ENCODE measurements around the gene TXK.

Gene TXK

DNA sequence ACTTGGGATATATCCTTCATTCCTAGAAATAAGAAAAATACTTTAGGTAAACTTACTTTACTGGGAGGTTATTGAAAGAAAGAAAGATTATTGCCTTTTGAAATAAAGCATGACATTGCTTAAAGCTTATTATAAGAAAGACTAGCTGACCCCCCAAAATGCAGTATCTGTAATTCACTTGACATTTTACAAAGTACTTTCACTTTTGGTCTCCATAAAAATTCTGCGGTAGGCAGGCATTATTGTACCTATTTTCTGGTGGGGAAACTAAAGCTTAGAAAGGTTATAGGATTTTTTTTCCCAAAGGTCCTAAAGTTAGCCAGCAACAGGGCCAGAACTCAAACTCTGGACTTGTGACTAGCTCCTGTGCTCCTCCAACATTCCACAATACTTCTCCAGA, 29.7 kb upstream of the TXK start:
- H3K27me3 ChIP-seq (ENCODE audit: control insufficient read depth in 1 of 2, insufficient read depth in 2 of 2, low read length in 2 of 2), result no peaks in the 10 kb centered on the region
- H3K9me3 ChIP-seq (ENCODE audit: control insufficient read depth in 1 of 2, low read length in 2 of 2), result no peaks in the 10 kb centered on the region
- no peak overlapping the region for H3K27ac ChIP-seq (ENCODE audit: low read depth, low read length)
- no peak overlapping the region for H3K9ac ChIP-seq (ENCODE audit: low read depth in 1 of 2, low read length in 2 of 2)
- peaks cover 4 to 16% of the 10 kb centered on the region in 2 donors for H3K36me3 ChIP-seq (ENCODE audit: control insufficient read depth in 1 of 2, insufficient read depth in 2 of 2, low read length in 2 of 2)
- H3K4me1 ChIP-seq (ENCODE audit: control insufficient read depth in 1 of 2, insufficient read depth in 2 of 2, low read length in 2 of 2), result no peaks in the 10 kb centered on the region
- no peak overlapping the region for H3K4me3 ChIP-seq (ENCODE audit: low read depth in 1 of 2, low read length in 2 of 2)

DNA sequence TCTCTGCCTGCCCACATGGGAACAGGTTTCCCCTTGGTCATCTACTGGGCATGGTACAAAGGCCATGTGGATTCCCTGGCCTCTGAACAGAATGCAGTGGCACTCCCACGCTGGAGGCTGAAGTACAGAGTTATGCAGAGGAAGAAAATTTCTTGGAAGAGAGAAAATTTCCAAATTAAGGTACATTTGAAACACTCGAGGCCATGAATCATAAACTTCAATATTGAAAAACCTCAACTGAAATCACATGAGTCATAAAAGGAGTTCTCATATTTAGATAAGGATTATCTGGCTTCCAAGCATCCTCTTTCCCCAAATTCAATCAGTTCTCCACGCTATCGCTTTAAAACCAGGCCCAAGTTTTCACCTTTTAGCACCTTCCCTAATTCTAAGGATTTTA, 28.1 kb upstream of the TXK start:
- Histone ChIP-seq H3K4me1 (ENCODE audit: control insufficient read depth in 1 of 2, insufficient read depth in 2 of 2, low read length in 2 of 2) (no peaks in the 10 kb centered on the region), H3K9me3 (ENCODE audit: control insufficient read depth in 1 of 2, low read length in 2 of 2) (no peaks in the 10 kb centered on the region), H3K9ac (ENCODE audit: low read depth in 1 of 2, low read length in 2 of 2) (no peak overlapping the region), H3K27me3 (ENCODE audit: control insufficient read depth in 1 of 2, insufficient read depth in 2 of 2, low read length in 2 of 2) (no peaks in the 10 kb centered on the region), H3K27ac (ENCODE audit: low read depth, low read length) (no peak overlapping the region), H3K36me3 (ENCODE audit: control insufficient read depth in 1 of 2, insufficient read depth in 2 of 2, low read length in 2 of 2) (peaks cover 0 to 13% of the 10 kb centered on the region in 2 donors), H3K4me3 (ENCODE audit: low read depth in 1 of 2, low read length in 2 of 2) (no peak overlapping the region)

DNA sequence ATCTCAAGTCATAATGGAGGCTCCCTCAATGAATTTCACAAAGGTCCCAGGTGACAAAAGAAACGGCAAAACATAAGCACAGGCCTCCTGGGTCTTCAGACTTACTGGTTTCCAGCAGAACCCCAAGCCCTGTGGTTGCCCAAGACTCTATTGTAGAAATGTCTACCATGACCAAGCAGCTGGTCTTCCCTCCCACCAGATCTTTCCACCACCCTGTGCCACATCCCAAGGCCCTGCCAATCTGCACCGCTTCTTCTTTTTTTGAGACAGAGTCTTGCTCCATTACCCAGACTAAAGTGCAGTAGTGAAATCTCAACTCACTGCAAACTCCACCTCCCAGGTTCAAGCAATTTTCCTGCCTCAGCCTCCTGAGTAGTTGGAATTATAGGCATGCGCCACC, 23.2 kb upstream of the TXK start:
- H3K4me1 ChIP-seq (ENCODE audit: control insufficient read depth in 1 of 2, insufficient read depth in 2 of 2, low read length in 2 of 2), result no peaks in the 10 kb centered on the region
- H3K36me3 ChIP-seq (ENCODE audit: control insufficient read depth in 1 of 2, insufficient read depth in 2 of 2, low read length in 2 of 2), result peaks cover 17 to 28% of the 10 kb centered on the region in 2 donors
- H3K27me3 ChIP-seq (ENCODE audit: control insufficient read depth in 1 of 2, insufficient read depth in 2 of 2, low read length in 2 of 2), result no peaks in the 10 kb centered on the region
- peaks cover 9 to 27% of the 10 kb centered on the region in 2 donors for H3K9me3 ChIP-seq (ENCODE audit: control insufficient read depth in 1 of 2, low read length in 2 of 2)
- H3K4me3 ChIP-seq (ENCODE audit: low read depth in 1 of 2, low read length in 2 of 2), result no peak overlapping the region
- H3K27ac ChIP-seq (ENCODE audit: low read depth, low read length), result no peak overlapping the region
- H3K9ac ChIP-seq (ENCODE audit: low read depth in 1 of 2, low read length in 2 of 2), result no peak overlapping the region

DNA sequence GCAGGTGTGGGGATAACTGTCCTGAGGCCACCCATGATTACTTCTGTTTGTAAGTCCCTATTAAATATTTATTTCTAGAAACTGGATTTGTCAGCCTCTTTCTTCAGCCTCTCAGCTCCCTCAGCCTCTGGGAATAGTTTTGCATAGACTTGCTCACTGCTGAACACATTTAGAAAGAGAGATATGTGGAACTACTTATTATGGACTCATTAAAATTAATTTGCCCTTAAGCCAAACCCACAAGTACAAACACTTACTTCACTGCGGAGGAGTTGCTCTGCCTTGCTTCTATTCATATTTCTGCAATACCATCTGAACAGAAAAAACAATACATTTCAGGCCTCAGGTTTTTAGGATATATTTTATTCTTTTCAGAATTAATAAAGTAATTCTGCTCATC, 22.4 kb upstream of the TXK start:
- Histone ChIP-seq H3K4me3 (ENCODE audit: low read depth in 1 of 2, low read length in 2 of 2) (no peak overlapping the region), H3K9me3 (ENCODE audit: control insufficient read depth in 1 of 2, low read length in 2 of 2) (peaks cover 9 to 27% of the 10 kb centered on the region in 2 donors), H3K36me3 (ENCODE audit: control insufficient read depth in 1 of 2, insufficient read depth in 2 of 2, low read length in 2 of 2) (peaks cover 17 to 28% of the 10 kb centered on the region in 2 donors), H3K9ac (ENCODE audit: low read depth in 1 of 2, low read length in 2 of 2) (no peak overlapping the region), H3K27me3 (ENCODE audit: control insufficient read depth in 1 of 2, insufficient read depth in 2 of 2, low read length in 2 of 2) (no peaks in the 10 kb centered on the region), H3K27ac (ENCODE audit: low read depth, low read length) (no peak overlapping the region), H3K4me1 (ENCODE audit: control insufficient read depth in 1 of 2, insufficient read depth in 2 of 2, low read length in 2 of 2) (no peaks in the 10 kb centered on the region)

DNA sequence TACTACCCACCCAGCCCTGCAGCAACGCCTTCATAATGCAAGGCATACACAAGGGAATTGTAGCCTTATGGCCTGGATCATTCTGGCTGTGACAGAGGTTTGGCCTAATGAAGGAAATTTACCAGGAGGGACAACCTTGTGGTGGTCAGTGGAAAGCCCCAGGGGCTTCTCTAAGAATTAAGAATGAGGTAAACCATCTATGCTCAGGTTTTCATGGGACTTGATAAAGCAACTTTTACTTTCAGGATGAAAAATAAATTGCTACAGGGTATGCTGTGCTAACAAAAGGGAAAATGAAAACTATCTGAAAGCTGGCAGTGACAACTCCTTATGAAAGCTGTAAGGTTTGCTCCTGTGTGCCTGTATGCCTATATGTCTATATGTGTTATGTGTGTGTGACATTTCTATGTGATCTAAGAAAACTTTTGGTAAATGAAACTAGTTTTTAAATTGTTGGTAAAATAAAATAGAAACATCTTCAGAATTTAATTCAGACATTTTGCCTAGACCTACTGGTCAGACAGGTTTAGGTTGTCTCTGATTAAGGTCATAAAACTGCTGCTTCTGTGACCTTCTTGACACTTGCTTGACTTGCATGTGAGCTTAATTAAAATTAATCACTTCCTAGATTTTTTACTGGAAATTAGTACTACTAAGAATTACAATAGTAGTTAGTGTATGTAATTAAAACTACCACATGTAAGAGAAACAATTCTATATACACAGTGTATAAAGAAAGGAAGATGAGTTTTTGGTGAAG, 19.9 kb upstream of the TXK start:
- no peaks in the 10 kb centered on the region for H3K4me1 ChIP-seq (ENCODE audit: control insufficient read depth in 1 of 2, insufficient read depth in 2 of 2, low read length in 2 of 2)
- peaks cover 22 to 28% of the 10 kb centered on the region in 2 donors for H3K36me3 ChIP-seq (ENCODE audit: control insufficient read depth in 1 of 2, insufficient read depth in 2 of 2, low read length in 2 of 2)
- H3K27me3 ChIP-seq (ENCODE audit: control insufficient read depth in 1 of 2, insufficient read depth in 2 of 2, low read length in 2 of 2), result no peaks in the 10 kb centered on the region
- no peak overlapping the region for H3K4me3 ChIP-seq (ENCODE audit: low read depth in 1 of 2, low read length in 2 of 2)
- peaks cover 9 to 27% of the 10 kb centered on the region in 2 donors for H3K9me3 ChIP-seq (ENCODE audit: control insufficient read depth in 1 of 2, low read length in 2 of 2)
- H3K9ac ChIP-seq (ENCODE audit: low read depth in 1 of 2, low read length in 2 of 2), result no peak overlapping the region
- no peak overlapping the region for H3K27ac ChIP-seq (ENCODE audit: low read depth, low read length)

DNA sequence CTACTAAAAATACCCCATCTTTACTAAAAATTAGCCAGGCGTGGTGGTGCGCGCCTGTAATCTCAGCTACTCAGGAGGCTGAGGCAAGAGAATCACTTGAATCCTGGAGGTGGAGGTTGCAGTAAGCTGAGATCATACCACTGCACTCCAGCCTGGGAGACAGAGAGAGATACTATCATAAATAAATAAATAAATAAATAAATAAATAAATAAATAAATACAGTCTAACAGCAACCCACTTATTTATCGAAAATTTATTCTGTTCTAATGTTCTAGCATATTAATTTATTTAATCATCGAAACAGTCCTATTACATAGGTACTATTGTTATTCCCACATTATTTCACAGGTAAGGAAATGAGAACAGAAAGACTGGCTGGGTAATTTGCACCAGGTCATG, 18.2 kb upstream of the TXK start:
- Histone ChIP-seq H3K36me3 (ENCODE audit: control insufficient read depth in 1 of 2, insufficient read depth in 2 of 2, low read length in 2 of 2) (peaks cover 24 to 28% of the 10 kb centered on the region in 2 donors), H3K27ac (ENCODE audit: low read depth, low read length) (no peak overlapping the region), H3K9ac (ENCODE audit: low read depth in 1 of 2, low read length in 2 of 2) (no peak overlapping the region), H3K9me3 (ENCODE audit: control insufficient read depth in 1 of 2, low read length in 2 of 2) (peaks cover 9 to 27% of the 10 kb centered on the region in 2 donors), H3K27me3 (ENCODE audit: control insufficient read depth in 1 of 2, insufficient read depth in 2 of 2, low read length in 2 of 2) (no peaks in the 10 kb centered on the region), H3K4me3 (ENCODE audit: low read depth in 1 of 2, low read length in 2 of 2) (no peak overlapping the region), H3K4me1 (ENCODE audit: control insufficient read depth in 1 of 2, insufficient read depth in 2 of 2, low read length in 2 of 2) (no peaks in the 10 kb centered on the region)

DNA sequence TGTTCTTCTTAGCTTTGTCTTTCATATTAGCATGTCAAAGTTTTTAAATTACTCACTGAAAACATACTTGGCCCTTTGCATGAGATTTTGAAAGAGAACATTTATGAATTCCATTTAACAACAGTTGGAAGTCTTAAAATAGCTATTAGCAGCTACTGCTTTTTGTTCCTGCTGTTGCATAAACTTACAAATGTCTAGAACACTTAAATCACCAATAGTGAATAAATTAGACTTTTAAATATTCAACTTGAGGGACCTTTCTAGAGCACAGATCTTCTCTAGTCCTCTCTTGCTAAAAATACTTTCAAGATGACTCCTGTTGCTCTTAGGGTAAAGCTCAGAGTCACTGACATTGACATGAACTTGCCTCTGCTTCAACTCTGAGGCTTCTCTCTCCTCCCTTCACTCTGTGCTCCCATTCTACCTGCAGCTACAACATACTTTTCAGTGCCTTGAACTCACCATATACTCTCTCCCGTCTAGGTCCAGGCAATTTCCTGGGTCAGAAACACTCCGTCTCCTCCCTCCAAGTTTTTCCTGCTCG, 15.8 kb upstream of the TXK start:
- peaks cover 3 to 13% of the 10 kb centered on the region in 2 donors for H3K9me3 ChIP-seq (ENCODE audit: control insufficient read depth in 1 of 2, low read length in 2 of 2)
- H3K27me3 ChIP-seq (ENCODE audit: control insufficient read depth in 1 of 2, insufficient read depth in 2 of 2, low read length in 2 of 2), result no peaks in the 10 kb centered on the region
- no peaks in the 10 kb centered on the region for H3K4me1 ChIP-seq (ENCODE audit: control insufficient read depth in 1 of 2, insufficient read depth in 2 of 2, low read length in 2 of 2)
- H3K36me3 ChIP-seq (ENCODE audit: control insufficient read depth in 1 of 2, insufficient read depth in 2 of 2, low read length in 2 of 2), result peaks cover 12 to 16% of the 10 kb centered on the region in 2 donors
- no peak overlapping the region for H3K9ac ChIP-seq (ENCODE audit: low read depth in 1 of 2, low read length in 2 of 2)
- no peak overlapping the region for H3K4me3 ChIP-seq (ENCODE audit: low read depth in 1 of 2, low read length in 2 of 2)
- H3K27ac ChIP-seq (ENCODE audit: low read depth, low read length), result no peak overlapping the region

DNA sequence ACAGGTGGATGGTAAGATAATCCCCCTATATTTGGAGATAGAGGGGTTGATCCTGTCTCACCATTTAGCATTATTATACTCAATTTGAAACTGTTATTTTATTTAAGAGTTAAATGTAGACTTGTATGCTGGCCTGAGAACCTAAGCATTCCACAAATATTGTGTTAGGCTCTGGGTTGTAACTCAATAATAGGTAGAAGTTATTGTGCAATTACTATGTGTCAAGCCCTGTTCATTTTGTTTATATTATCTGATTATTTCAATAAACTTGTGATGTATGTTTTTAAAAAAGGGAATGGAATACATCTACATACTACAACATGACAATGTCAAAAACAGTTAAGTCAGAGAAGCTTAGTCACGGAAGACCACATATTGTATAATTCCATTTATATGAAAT, 13.6 kb upstream of the TXK start:
- H3K36me3 ChIP-seq (ENCODE audit: control insufficient read depth in 1 of 2, insufficient read depth in 2 of 2, low read length in 2 of 2), result peaks cover 3 to 7% of the 10 kb centered on the region in 2 donors
- H3K27ac ChIP-seq (ENCODE audit: low read depth, low read length), result no peak overlapping the region
- no peaks in the 10 kb centered on the region for H3K4me1 ChIP-seq (ENCODE audit: control insufficient read depth in 1 of 2, insufficient read depth in 2 of 2, low read length in 2 of 2)
- H3K9ac ChIP-seq (ENCODE audit: low read depth in 1 of 2, low read length in 2 of 2), result no peak overlapping the region
- no peaks in the 10 kb centered on the region for H3K27me3 ChIP-seq (ENCODE audit: control insufficient read depth in 1 of 2, insufficient read depth in 2 of 2, low read length in 2 of 2)
- H3K4me3 ChIP-seq (ENCODE audit: low read depth in 1 of 2, low read length in 2 of 2), result no peak overlapping the region
- no peaks in the 10 kb centered on the region for H3K9me3 ChIP-seq (ENCODE audit: control insufficient read depth in 1 of 2, low read length in 2 of 2)

DNA sequence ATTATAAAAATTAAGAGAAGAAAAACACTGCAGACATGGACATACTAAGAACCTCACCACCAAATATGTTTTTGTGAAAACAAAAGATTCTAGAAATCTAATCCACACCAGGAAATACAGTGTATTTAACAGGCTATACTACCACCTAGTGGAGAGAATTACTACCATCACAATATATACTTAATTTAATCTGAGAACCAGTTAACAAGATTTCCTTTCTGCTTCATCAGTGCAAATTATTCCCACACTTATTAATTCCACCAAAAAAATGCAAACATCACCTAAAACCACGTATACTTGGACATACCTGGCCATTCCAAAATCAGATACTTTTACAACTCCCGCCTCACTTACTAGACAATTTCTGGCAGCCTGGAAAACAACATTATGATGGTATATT, 7.0 kb upstream of the TXK start:
- Histone ChIP-seq H3K9me3 (ENCODE audit: control insufficient read depth in 1 of 2, low read length in 2 of 2) (no peaks in the 10 kb centered on the region), H3K4me3 (ENCODE audit: low read depth in 1 of 2, low read length in 2 of 2) (no peak overlapping the region), H3K4me1 (ENCODE audit: control insufficient read depth in 1 of 2, insufficient read depth in 2 of 2, low read length in 2 of 2) (peaks cover 0 to 8% of the 10 kb centered on the region in 2 donors), H3K27ac (ENCODE audit: low read depth, low read length) (no peak overlapping the region), H3K27me3 (ENCODE audit: control insufficient read depth in 1 of 2, insufficient read depth in 2 of 2, low read length in 2 of 2) (no peaks in the 10 kb centered on the region), H3K36me3 (ENCODE audit: control insufficient read depth in 1 of 2, insufficient read depth in 2 of 2, low read length in 2 of 2) (peaks cover 5 to 10% of the 10 kb centered on the region in 2 donors), H3K9ac (ENCODE audit: low read depth in 1 of 2, low read length in 2 of 2) (no peak overlapping the region)

DNA sequence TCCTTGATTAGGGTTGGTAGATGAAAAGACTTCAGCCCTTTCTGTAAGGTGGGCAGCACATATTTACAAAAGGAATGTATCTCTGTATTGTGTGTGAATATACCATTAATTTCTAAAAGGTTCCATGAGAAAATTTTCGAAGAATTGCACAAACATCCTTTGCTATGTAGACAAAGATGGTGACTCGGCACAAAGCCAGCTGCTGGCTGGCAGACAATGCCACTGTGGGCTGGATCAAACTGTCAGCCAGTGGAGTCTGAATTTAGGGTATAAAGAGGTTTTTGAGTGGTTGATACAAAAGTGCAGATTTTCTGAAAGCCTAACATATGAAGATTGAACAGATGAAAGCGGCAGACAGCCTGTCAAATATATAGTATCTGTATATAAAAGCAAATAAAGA, 5.6 kb upstream of the TXK start:
- H3K9me3 ChIP-seq (ENCODE audit: control insufficient read depth in 1 of 2, low read length in 2 of 2), result no peaks in the 10 kb centered on the region
- H3K27me3 ChIP-seq (ENCODE audit: control insufficient read depth in 1 of 2, insufficient read depth in 2 of 2, low read length in 2 of 2), result no peaks in the 10 kb centered on the region
- no peak overlapping the region for H3K4me3 ChIP-seq (ENCODE audit: low read depth in 1 of 2, low read length in 2 of 2)
- peaks cover 0 to 8% of the 10 kb centered on the region in 2 donors for H3K4me1 ChIP-seq (ENCODE audit: control insufficient read depth in 1 of 2, insufficient read depth in 2 of 2, low read length in 2 of 2)
- no peak overlapping the region for H3K27ac ChIP-seq (ENCODE audit: low read depth, low read length)
- H3K36me3 ChIP-seq (ENCODE audit: control insufficient read depth in 1 of 2, insufficient read depth in 2 of 2, low read length in 2 of 2), result peaks cover 10% of the 10 kb centered on the region in 2 donors
- H3K9ac ChIP-seq (ENCODE audit: low read depth in 1 of 2, low read length in 2 of 2), result no peak overlapping the region
